ENCODE results near the gene SKIDA1.
A peak's percentile ranks its signal among the peaks of the same experiment; 100 is the strongest.

The SKIDA1 gene

GRCh38 chr10:21516242-21517131, 9.0 kb downstream of the SKIDA1 start:
- peak; percentile 75 for DNase-seq

- DNase-seq, result no peak
Observed at GRCh38 chr10:21515361-21516241, 9.9 kb downstream of the SKIDA1 start.

DNA sequence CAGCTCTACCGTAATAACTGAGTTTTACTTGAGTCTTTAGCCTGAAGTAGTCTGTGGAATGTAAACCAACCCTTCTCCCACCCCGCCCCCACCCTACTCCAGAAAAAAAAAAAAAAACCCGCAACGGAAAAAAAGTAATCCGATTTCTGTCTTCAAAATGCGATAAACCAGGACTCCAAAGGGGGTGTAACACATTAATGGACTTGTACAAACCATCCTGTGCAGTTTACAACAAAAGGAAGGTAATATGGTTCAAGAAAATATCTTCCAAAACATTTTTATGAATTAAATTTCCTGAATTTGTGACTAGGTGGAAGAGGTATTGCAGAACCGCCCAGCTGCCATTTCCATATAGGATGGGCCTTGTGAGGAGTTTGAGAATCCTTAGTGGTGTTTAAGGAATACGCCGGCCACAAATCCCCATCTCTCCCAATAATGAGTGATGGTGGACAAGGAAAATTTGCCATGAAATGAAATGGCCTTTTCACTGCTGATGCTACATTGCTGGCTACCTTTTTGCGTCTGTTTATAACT, 10.6 kb downstream of the SKIDA1 start:
- peak; percentile 55 for DNase-seq

DNA sequence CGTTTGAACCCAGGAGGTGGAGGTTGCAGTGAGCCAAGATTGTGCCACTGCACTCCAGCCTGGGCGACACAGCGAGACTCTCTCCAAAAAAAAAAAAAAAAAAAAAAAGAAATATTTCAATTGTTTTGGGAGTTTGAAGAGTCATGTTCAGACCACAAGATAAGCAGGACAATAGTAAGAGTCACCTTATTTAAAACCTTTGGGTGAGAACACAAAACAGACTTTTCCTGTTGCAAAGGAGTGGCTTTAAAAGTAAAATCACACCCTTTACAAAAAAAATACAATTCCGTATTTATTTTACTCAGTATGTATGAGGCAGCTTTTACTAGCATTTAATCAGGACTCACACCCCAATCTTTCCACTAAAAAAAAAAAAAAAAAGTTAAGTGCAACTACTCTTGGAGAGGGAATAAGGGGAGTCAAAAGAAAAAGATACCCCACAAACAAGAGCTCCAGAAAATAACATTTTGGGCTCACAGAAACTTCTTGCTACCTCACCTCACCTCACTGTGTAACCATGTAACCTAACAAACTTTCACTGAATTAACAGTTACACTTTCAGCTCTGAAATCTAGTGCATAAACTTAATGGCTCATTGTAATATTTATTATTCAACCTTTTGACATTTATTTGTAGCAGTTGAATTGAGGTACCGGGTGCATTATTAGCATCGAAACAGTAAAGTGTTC, 11.2 kb downstream of the SKIDA1 start:
- DNase-seq, result no peak

- no peak for DNase-seq
Observed at GRCh38 chr10:21513405-21513788, 12.1 kb downstream of the SKIDA1 start.

DNA sequence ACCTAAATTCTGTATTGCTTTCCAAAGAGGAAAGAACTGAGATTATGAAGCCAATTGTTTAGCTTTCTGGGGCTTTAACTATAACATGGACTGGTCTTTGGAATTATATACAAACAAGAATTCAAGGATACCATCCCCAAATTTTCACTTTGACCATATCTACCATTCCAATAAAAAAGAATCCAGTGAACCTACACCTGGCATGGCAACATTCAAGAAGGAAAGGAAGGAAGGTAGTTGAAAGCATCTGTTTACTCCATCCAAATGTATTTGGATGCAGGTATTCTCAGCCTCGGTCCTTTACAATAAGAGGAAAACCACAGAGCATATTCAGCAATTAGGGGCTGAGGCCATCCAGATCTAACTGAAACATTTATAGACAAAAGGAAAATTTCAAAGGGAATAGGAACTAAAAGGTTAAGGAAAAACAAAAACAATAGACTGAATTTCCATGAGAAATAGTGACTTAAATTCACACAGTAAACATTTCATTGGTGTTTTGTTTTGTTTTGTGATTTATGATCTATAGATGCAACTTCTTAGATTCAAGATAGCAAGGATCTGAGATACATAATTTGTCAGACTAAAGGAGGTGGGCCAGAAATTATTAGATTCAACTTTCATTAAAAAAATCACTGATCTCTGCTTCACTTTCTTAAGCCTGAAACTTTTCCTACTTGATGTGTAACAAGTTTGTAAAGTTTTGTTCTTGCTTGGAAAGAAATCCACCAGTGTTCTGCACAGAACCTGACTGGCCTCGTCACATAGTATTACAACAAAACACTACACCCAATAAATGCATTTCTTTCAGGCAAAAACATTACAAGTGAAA, 12.7 kb downstream of the SKIDA1 start:
- no peak for DNase-seq

GRCh38 chr10:21511946-21512572, 13.4 kb downstream of the SKIDA1 start:
- DNase-seq, result no peak

GRCh38 chr10:21511095-21511570, 14.3 kb downstream of the SKIDA1 start:
- DNase-seq, result no peak

DNA sequence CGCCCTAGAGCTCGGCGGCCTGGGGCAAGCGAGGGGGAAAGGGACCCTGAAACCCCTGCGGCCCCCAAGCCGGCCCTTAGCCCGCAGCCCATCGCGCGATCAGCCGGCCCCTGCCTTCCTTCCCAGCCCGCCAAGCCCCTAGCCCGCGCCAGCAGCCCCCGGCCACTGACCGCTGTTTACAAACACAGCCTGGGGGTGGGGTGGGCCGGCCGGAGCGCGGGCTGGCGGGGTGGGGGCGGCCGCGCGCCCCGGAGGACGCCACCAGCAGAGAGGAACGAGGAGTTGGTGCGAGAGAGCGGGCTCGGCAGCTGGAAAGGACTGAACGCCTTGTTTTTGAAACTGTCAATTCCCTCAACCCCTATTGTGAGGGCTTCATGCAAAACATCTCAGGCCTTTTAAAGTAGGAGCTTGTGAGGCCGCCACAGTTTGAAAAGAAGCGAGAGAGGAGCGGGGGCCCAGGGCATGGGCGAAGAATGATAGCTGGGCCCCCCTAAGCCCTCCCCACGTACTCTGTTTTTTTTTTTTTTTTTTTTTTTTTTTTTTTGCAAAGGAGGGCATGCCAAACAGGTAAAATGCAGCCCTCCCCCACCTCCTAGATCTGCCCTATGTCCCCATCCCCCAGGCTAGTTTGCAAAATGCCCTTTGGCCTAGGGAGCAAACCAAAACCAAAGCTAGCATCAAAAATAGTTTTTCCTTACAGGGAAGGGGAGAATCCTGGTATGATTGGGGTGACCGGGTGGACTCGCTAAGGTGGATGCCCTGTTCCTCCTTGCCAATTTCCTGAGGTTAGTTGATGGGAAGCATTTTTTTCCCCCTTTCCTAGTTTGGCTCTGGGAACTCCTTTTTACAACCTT, 15.0 kb downstream of the SKIDA1 start:
- DNase-seq, result peak; percentile 53

DNA sequence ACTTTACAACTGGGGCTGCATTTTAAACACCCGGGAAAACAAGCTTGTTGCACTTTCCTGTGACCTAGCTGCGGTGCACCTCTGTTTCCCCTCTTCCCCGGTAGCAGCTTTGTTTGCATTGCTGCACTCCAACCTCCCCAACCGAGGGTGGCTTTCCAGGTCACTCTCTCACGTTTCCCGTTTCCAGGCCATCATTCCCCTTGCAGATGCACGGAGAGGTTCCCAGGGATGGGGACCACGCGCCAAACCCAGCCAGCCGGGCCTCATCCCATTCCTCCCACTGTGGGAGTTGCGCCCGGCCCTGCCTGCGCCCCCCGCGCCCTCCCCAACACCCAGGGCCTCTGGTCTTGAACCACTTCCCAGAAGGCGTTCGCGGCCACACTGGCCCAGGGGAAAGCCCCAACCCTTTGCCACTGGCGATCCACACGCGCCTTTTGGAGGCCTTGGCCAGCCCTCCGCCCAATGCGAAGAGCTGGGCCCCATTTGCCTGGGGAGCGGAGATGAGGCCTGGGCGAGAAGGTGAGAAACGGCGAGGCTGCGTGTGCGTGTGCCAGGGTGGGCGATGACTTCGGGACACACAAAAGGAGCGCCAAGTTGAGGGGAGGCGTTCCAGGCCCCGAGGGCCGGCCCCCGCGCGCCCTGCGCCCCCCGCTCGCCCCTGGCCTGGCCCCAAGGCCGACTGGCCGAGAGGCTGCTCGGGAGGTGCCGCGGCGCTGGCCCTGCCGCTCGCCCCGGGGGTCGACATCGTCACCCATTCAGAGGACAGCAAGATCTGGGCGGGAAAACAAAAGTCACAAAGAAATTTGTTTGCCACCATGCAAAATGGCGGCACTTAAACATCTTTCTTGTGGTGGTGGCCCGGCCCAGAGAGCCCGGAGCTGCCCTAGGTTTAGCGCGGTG, 15.9 kb downstream of the SKIDA1 start:
- peak; percentile 50 for DNase-seq

DNA sequence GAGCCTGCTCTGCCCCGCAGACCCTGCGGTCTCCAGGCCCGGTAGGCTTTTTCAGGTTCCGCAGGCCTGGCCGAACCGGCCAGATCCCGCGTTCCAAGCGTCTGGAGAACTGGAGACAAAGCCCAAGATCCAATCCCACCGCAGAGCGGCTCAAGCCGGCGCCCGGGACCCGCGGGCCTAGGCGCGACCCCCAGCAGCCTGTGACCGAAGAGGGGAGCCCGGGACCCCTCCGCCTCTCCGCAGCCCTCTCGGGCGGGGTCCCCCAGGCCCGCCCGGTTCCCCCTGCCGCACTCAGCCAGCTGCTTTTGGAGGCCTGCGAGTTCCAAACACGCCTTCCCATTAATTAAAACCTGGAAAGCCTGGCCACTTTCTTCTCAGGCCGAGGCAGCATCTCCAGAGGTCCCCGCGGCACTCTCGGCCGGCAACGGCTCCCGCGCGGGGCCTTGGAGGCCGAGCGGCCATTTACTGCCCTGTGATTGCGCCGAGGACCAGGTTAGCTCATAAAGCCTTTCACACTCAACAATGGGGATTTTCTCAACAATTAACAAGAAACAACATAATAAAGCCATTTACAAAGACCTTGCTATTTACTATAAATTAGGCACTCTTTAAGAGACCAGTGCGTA, 16.7 kb downstream of the SKIDA1 start:
- DNase-seq, result peak; percentile 50

GRCh38 chr10:21507150-21507549, 18.3 kb downstream of the SKIDA1 start:
- no peak for DNase-seq

GRCh38 chr10:21506351-21506750, 19.1 kb downstream of the SKIDA1 start:
- DNase-seq, result no peak

- no peak for DNase-seq
Observed at GRCh38 chr10:21505711-21506278, 19.7 kb downstream of the SKIDA1 start.

DNA sequence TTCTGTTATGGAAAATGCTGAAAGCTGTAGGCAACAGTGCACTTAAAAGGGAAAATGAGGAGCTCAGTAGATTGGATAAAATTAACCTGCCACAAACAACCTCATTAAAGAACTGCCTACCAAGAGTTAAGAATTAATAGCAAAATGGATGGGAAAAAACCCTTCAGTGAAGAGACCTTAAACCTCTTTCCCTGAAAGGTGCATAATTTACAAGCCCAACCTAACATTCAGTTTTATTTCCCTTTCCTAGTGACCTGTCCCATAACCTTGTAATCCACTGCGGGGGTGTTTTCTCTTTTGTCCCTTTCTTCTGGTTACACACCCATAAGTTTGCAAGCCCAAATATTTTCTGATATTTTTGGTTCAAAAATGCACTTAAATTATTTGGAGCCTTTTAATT, 21.9 kb downstream of the SKIDA1 start:
- no peak for DNase-seq

DNA sequence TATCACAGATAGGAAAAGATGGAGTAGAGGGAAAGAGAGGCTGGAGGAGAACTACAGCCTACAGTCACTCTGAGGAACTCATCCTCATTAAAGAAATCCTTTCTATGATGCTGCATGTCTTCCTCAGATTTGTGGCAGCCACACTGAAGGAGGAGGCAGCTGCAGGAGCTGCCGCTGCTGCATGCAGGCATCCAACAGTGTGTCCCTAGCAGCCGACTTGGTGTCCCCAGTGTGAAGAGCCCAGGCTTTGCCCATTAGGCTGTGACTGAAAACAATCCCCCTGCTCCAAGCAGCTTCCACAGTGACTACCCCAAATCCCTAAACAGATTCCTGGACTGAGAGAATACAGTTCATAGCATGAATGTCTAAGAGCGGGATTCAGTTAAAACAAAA, 23.1 kb downstream of the SKIDA1 start:
- DNase-seq, result no peak

GRCh38 chr10:21501731-21502347, 23.6 kb downstream of the SKIDA1 start:
- no peak for DNase-seq

- DNase-seq, result no peak
Observed at GRCh38 chr10:21501091-21501490, 24.4 kb downstream of the SKIDA1 start.

Data from fibroblast of skin of scalp (primary cell).